Suprapubic skin (tissue), 4 donors: Measurements from ENCODE around the gene PROC. TPM values are rescaled to one million over a fixed set of nuclear protein-coding genes. Genes with fewer than 3 reads are reported as not detected.

Experiments
- DNase-seq, 2 donors: peaks; one replicate each; pipeline ENCODE4 v3.0.0-alpha.2; 2019; ENCODE audit warnings: low spot score in 2 of 2
- H3K27ac ChIP-seq: fragments of 200-600 bp; sonication (generic); one replicate; pipeline ENCODE4 v1.5.1; 2019
- H3K27me3 ChIP-seq: fragments of 200-600 bp; sonication (generic); one replicate; pipeline ENCODE4 v1.5.1; 2019
- H3K36me3 ChIP-seq: fragments of 200-600 bp; sonication (generic); one replicate; pipeline ENCODE4 v1.5.1; 2019
- H3K4me1 ChIP-seq: fragments of 200-600 bp; sonication (generic); one replicate; pipeline ENCODE4 v1.5.1; 2019
- H3K4me3 ChIP-seq: fragments of 200-600 bp; sonication (generic); one replicate; pipeline ENCODE4 v1.5.1; 2019; ENCODE audit warnings: mild to moderate bottlenecking
- H3K9me3 ChIP-seq: fragments of 200-600 bp; sonication (generic); one replicate; pipeline ENCODE4 v1.5.1; 2019
- EP300 ChIP-seq: sonication (generic); formaldehyde crosslinking; IDR thresholded peaks from one replicate; pipeline ENCODE4 v1.6.1; 2017; ENCODE audit warnings: antibody characterized with exemption
- POLR2A ChIP-seq, 2 donors: fragments of 450-650 bp; IDR thresholded peaks; one replicate each; pipeline ENCODE4 v1.6.1; 2017; ENCODE audit warnings: antibody characterized with exemption in 2 of 2, mild to moderate bottlenecking in 2 of 2, moderate library complexity in 2 of 2
- POLR2AphosphoS5 ChIP-seq, 3 donors: sonication (generic); formaldehyde crosslinking; IDR thresholded peaks; one replicate each; pipeline ENCODE4 v1.6.1; 2017; ENCODE audit warnings: antibody characterized with exemption in 3 of 3
- WGBS: methylation state at CpG from one replicate; pipeline ENCODE4 v1.1.5; 2018; 5-methylcytosine and 5-hydroxymethylcytosine counted together
- total RNA-seq, 4 donors: library from RNA; depleted of rRNA; stranded (reverse); fragments of >200 nt; gene quantifications; one replicate each; pipeline ENCODE4 v1.1.0, GENCODE V29; 2016
- TF ChIP-seq, protein P1 (sequence below), 2 donors: fragments of 200-600 bp in 1 of 2; fragments of 450-650 bp in 1 of 2; sonication (generic) in 1 of 2; IDR thresholded peaks; one replicate each; pipeline ENCODE4 v1.5.1; 2016 to 2019; ENCODE audit warnings: antibody characterized with exemption in 2 of 2, mild to moderate bottlenecking in 1 of 2, moderate library complexity in 1 of 2

PROC gene
- total RNA-seq, 4 donors from 2014 or later, result 0.36 to 7.1 TPM; not detected in 2

GRCh38 chr2:127428057-127428814, 10.0 kb downstream of the PROC start:
- no peak for DNase-seq

DNA sequence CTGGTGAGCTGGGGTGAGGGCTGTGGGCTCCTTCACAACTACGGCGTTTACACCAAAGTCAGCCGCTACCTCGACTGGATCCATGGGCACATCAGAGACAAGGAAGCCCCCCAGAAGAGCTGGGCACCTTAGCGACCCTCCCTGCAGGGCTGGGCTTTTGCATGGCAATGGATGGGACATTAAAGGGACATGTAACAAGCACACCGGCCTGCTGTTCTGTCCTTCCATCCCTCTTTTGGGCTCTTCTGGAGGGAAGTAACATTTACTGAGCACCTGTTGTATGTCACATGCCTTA, 10.5 kb downstream of the PROC start:
- Histone ChIP-seq H3K27me3 (no peaks in the 10 kb centered on the region), H3K4me1 (no peaks in the 10 kb centered on the region), H3K9me3 (no peaks in the 10 kb centered on the region), H3K36me3 (peaks cover 3% of the 10 kb centered on the region), H3K27ac (no peak overlapping the region), H3K4me3 (no peak overlapping the region)
- TF ChIP-seq EP300 (no peak), POLR2AphosphoS5 (IDR thresholded peaks at IDR 0.05) (no peak), POLR2A (IDR thresholded peaks at IDR 0.05) (no peak)
- TF ChIP-seq, protein P1, sequence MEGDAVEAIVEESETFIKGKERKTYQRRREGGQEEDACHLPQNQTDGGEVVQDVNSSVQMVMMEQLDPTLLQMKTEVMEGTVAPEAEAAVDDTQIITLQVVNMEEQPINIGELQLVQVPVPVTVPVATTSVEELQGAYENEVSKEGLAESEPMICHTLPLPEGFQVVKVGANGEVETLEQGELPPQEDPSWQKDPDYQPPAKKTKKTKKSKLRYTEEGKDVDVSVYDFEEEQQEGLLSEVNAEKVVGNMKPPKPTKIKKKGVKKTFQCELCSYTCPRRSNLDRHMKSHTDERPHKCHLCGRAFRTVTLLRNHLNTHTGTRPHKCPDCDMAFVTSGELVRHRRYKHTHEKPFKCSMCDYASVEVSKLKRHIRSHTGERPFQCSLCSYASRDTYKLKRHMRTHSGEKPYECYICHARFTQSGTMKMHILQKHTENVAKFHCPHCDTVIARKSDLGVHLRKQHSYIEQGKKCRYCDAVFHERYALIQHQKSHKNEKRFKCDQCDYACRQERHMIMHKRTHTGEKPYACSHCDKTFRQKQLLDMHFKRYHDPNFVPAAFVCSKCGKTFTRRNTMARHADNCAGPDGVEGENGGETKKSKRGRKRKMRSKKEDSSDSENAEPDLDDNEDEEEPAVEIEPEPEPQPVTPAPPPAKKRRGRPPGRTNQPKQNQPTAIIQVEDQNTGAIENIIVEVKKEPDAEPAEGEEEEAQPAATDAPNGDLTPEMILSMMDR (IDR thresholded peaks at IDR 0.05), result no peak
- 95% methylated on average over 4 of the region's 6 CpGs for WGBS
- DNase-seq, result no peak

More at GRCh38 chr2:127428057-127428814, 10.0 kb downstream of the PROC start:
- Histone ChIP-seq H3K4me3 (no peak overlapping the region), H3K9me3 (no peaks in the 10 kb centered on the region), H3K27me3 (peaks cover 4% of the 10 kb centered on the region), H3K27ac (no peak overlapping the region), H3K4me1 (peaks cover 5% of the 10 kb centered on the region), H3K36me3 (peaks cover 3% of the 10 kb centered on the region)
- TF ChIP-seq EP300 (no peak), POLR2A (IDR thresholded peaks at IDR 0.05) (no peak), POLR2AphosphoS5 (IDR thresholded peaks at IDR 0.05) (no peak)
- TF ChIP-seq, protein P1 (IDR thresholded peaks at IDR 0.05), result no peak
- WGBS, result 91% methylated on average over 25 of the region's 36 CpGs

GRCh38 chr2:127429291-127429690, 11.1 kb downstream of the PROC start:
- Histone ChIP-seq H3K4me3 (no peak overlapping the region), H3K36me3 (peaks cover 3% of the 10 kb centered on the region), H3K27me3 (no peaks in the 10 kb centered on the region), H3K9me3 (no peaks in the 10 kb centered on the region), H3K27ac (no peak overlapping the region), H3K4me1 (no peaks in the 10 kb centered on the region)
- DNase-seq, result no peak
- 95% methylated on average over 4 of the region's 4 CpGs for WGBS
- TF ChIP-seq POLR2A (IDR thresholded peaks at IDR 0.05) (no peak), EP300 (no peak), POLR2AphosphoS5 (IDR thresholded peaks at IDR 0.05) (no peak)
- TF ChIP-seq, protein P1 (IDR thresholded peaks at IDR 0.05), result no peak

DNA sequence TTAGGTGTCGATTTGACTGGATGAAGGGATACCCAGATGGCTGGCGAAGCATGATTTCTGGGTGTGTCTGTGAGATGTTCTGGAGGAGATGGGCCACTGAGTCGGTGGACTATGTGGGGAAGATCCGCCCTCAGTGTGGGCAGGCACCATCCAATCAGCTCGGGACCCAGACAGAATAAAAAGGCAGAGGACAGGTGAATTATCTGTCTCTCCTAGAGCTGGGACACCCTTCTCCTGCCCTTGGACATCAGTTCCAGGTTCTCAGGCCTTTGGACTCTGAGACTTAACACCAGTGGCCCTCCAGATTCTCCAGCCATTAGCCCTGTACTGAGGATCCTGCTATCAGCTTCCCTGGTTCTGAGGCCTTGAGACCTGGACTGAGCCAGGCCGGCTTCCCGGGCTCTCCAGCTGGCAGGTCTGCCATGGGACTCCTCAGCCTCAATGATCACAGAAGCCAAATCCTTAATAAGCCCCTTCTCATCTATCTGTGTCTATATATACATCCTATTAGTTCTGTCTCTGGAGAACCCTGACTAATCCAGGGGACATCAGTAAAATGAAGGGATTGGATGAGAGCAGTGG, 11.7 kb downstream of the PROC start:
- Histone ChIP-seq H3K36me3 (peaks cover 3% of the 10 kb centered on the region), H3K9me3 (no peaks in the 10 kb centered on the region), H3K4me3 (no peak overlapping the region), H3K27me3 (no peaks in the 10 kb centered on the region), H3K27ac (no peak overlapping the region), H3K4me1 (no peaks in the 10 kb centered on the region)
- DNase-seq, result no peak
- TF ChIP-seq POLR2A (IDR thresholded peaks at IDR 0.05) (no peak), POLR2AphosphoS5 (IDR thresholded peaks at IDR 0.05) (no peak), EP300 (no peak)
- WGBS, result 89% methylated on average over 7 of the region's 7 CpGs

- DNase-seq, result no peak
- WGBS, result 83% methylated on average over 14 of the region's 14 CpGs
Observed at GRCh38 chr2:127431408-127432023, 13.3 kb downstream of the PROC start.

More at GRCh38 chr2:127431408-127432023, 13.3 kb downstream of the PROC start:
- Histone ChIP-seq H3K4me3 (no peak overlapping the region), H3K27ac (no peak overlapping the region), H3K9me3 (no peaks in the 10 kb centered on the region), H3K36me3 (peaks cover 3% of the 10 kb centered on the region), H3K4me1 (no peaks in the 10 kb centered on the region), H3K27me3 (no peaks in the 10 kb centered on the region)
- TF ChIP-seq, protein P1 (IDR thresholded peaks at IDR 0.05), result no peak
- TF ChIP-seq EP300 (no peak), POLR2AphosphoS5 (IDR thresholded peaks at IDR 0.05) (no peak), POLR2A (IDR thresholded peaks at IDR 0.05) (no peak)
